Endometrial microvascular endothelial cells (primary cell): Measurements from ENCODE around the gene DRC1. TPM values are rescaled to one million over a fixed set of nuclear protein-coding genes. Genes with fewer than 3 reads are reported as not detected.
"Not testable (repeated sequence)": the region's sequence is repeated elsewhere in the genome, so short reads cannot be mapped to it uniquely, and the experiment has no call there.

Experiments used
- in situ Hi-C: cut with HindIII; loops from 2 replicates; pipeline ENCODE4 v1.10.0; 2017; ENCODE audit warnings: low sequenced_read_pairs, low pct_unique_long_range_greater_than_20kb; ENCODE audit errors: inconsistent ontology term
- total RNA-seq: library from RNA; depleted of rRNA; stranded (reverse); fragments of >200 nt; gene quantifications from one replicate; pipeline ENCODE4 v1.2.3, GENCODE V29; 2015; ENCODE audit errors: inconsistent ontology term

DRC1 gene
- not detected for total RNA-seq

- in situ Hi-C loops: no loop called here
Observed at GRCh38 chr2:26401739-26402541, at the start of gene DRC1. TSS of gene DRC1 (plus strand) at chr2:26401920. CDS start at chr2:26401990, 70 bp downstream.

GRCh38 chr2:26352892-26353291, 48.8 kb upstream of the DRC1 start:
- in situ Hi-C loops: no loop called here

GRCh38 chr2:26354469-26354868, 47.3 kb upstream of the DRC1 start:
- in situ Hi-C loops: not testable (repeated sequence)

GRCh38 chr2:26355038-26355995, 46.4 kb upstream of the DRC1 start:
- in situ Hi-C loops: no loop called here

- in situ Hi-C loops: no loop called here
Observed at GRCh38 chr2:26356111-26356510, 45.6 kb upstream of the DRC1 start.

- in situ Hi-C loops: no loop called here
Observed at GRCh38 chr2:26356771-26357170, 44.9 kb upstream of the DRC1 start.

GRCh38 chr2:26359886-26360473, 41.7 kb upstream of the DRC1 start:
- in situ Hi-C loops: no loop called here

GRCh38 chr2:26363323-26363722, 38.4 kb upstream of the DRC1 start:
- in situ Hi-C loops: no loop called here

- in situ Hi-C loops: no loop called here
Observed at GRCh38 chr2:26363958-26364357, 37.8 kb upstream of the DRC1 start.

- in situ Hi-C loops: no loop called here
Observed at GRCh38 chr2:26364669-26365068, 37.1 kb upstream of the DRC1 start.

GRCh38 chr2:26366957-26367356, 34.8 kb upstream of the DRC1 start:
- in situ Hi-C loops: no loop called here

- in situ Hi-C loops: not testable (repeated sequence)
Observed at GRCh38 chr2:26369664-26370063, 32.1 kb upstream of the DRC1 start.

GRCh38 chr2:26370909-26371308, 30.8 kb upstream of the DRC1 start:
- in situ Hi-C loops: not testable (repeated sequence)

- in situ Hi-C loops: no loop called here
Observed at GRCh38 chr2:26376799-26377198, 24.9 kb upstream of the DRC1 start.

- in situ Hi-C loops: no loop called here
Observed at GRCh38 chr2:26380281-26380680, 21.4 kb upstream of the DRC1 start.

- in situ Hi-C loops: no loop called here
Observed at GRCh38 chr2:26382564-26382963, 19.2 kb upstream of the DRC1 start.

- in situ Hi-C loops: no loop called here
Observed at GRCh38 chr2:26384183-26384582, 17.5 kb upstream of the DRC1 start.

GRCh38 chr2:26384597-26384996, 17.1 kb upstream of the DRC1 start:
- in situ Hi-C loops: no loop called here

GRCh38 chr2:26387189-26387588, 14.5 kb upstream of the DRC1 start:
- in situ Hi-C loops: no loop called here
